K562 (cell line): ENCODE results near the gene AP1M2. TPM values are rescaled to one million over a fixed set of nuclear protein-coding genes. Genes with fewer than 3 reads are reported as not detected.
"Not testable (repeated sequence)": the region's sequence is repeated elsewhere in the genome, so short reads cannot be mapped to it uniquely, and the experiment has no call there.

ENCODE experiments used
- ATAC-seq: fragments of 200-7000 bp; cut with Tn5 transposase; 3 replicates; pipeline ENCODE4 v1.9.1; 2020; ENCODE audit warnings: moderate library complexity
- BruUV-seq: library from RNA; stranded (reverse); fragments of 400-500 nt; replicated peaks from 2 replicates; lab custom pipeline; 2021; lab: Mats Ljungman, UMichigan
- CTCF ChIA-PET: fragments of 300-600 bp; formaldehyde crosslinking; extraction: SDS; loops from one replicate; lab custom pipeline; 2021; ENCODE audit warnings: low intra/inter-chr PET ratio; lab: Yijun Ruan, JAX
- POLR2A ChIA-PET: fragments of 300-600, 350-650 bp; sonication (Branson Sonifier 250); formaldehyde crosslinking; extraction: SDS; loops from one replicate; lab custom pipeline; 2021; ENCODE audit warnings: antibody characterized with exemption, inconsistent platforms; lab: Yijun Ruan, JAX
- DNase-seq, 4 experiments: peaks; one replicate each; pipeline versions ENCODE4 v3.0.0 to v3.0.0-alpha.2; 2011 to 2018; ENCODE audit warnings: low spot score in 3 of 4, mixed read lengths in 3 of 4; ENCODE audit errors: extremely low read depth in 1 of 4
- FAIRE-seq: peaks from 2 replicates; lab custom pipeline; 2011; peaks lifted over from hg19 to GRCh38; lab: Jason Lieb, UNC
- H2AFZ ChIP-seq: 2 replicates; pipeline ENCODE4 v1.6.0; 2011; ENCODE audit warnings: low read depth, low read length, control low read depth, inconsistent platforms
- H3K27ac ChIP-seq: fragments of 200-600 bp; 3 replicates; pipeline ENCODE4 v1.8.0; 2011; ENCODE audit warnings: low read depth, mild to moderate bottlenecking, control low read depth, inconsistent platforms, low read length, moderate library complexity, mixed read lengths; ENCODE audit errors: extremely low read depth
- H3K27me3 ChIP-seq, 2 experiments: fragments of 300-600 bp in 1 of 2; 2 replicates in 1 of 2; 3 replicates in 1 of 2; pipeline versions ENCODE4 v1.6.0 to v1.8.0; 2011; ENCODE audit warnings: inconsistent platforms in 2 of 2, low read length in 2 of 2, mild to moderate bottlenecking in 1 of 2, mixed read lengths in 1 of 2, moderate library complexity in 1 of 2; ENCODE audit not compliant: control insufficient read depth in 2 of 2, insufficient read depth in 2 of 2
- H3K36me3 ChIP-seq: fragments of 300-600 bp; 3 replicates; pipeline ENCODE4 v1.8.0; 2011; ENCODE audit warnings: mild to moderate bottlenecking, low read length, inconsistent platforms; ENCODE audit not compliant: control insufficient read depth, insufficient read depth
- H3K4me1 ChIP-seq, 2 experiments: fragments of 200-600 bp in 1 of 2; replicated peaks in 1 of 2; 2 replicates in 1 of 2; 3 replicates in 1 of 2; pipeline versions ENCODE4 v1.5.1 to v1.8.0; 2011; ENCODE audit warnings: inconsistent platforms in 2 of 2, low read length in 2 of 2, mild to moderate bottlenecking in 1 of 2, mixed read lengths in 1 of 2, moderate library complexity in 1 of 2; ENCODE audit not compliant: control insufficient read depth in 2 of 2, insufficient read depth in 2 of 2
- H3K4me2 ChIP-seq: 2 replicates; pipeline ENCODE4 v1.6.1; 2011; ENCODE audit warnings: low read length, control low read depth, inconsistent platforms, mixed read lengths; ENCODE audit not compliant: insufficient read depth
- H3K4me3 ChIP-seq: fragments of 200-600 bp; sonication (generic), shearing (Covaris generic); 2 replicates; pipeline ENCODE4 v1.5.1; 2016; ENCODE audit warnings: control low read depth, inconsistent platforms
- H3K79me2 ChIP-seq: fragments of 200-600 bp; 3 replicates; pipeline ENCODE4 v1.8.0; 2011; ENCODE audit warnings: low read length, inconsistent platforms; ENCODE audit not compliant: control insufficient read depth, insufficient read depth
- H3K9ac ChIP-seq, 2 experiments: 2 replicates each; pipeline versions ENCODE4 v1.6.0 to v1.6.1; 2011; ENCODE audit warnings: low read depth in 2 of 2, low read length in 2 of 2, control low read depth in 1 of 2, inconsistent platforms in 1 of 2, mild to moderate bottlenecking in 1 of 2, mixed read lengths in 1 of 2; ENCODE audit not compliant: insufficient read depth in 1 of 2
- H3K9me1 ChIP-seq: one replicate; pipeline ENCODE4 v1.6.0; 2011; ENCODE audit warnings: inconsistent platforms, mild to moderate bottlenecking, low read length, moderate library complexity; ENCODE audit not compliant: control insufficient read depth, insufficient read depth
- H3K9me3 ChIP-seq: replicated peaks from 2 replicates; pipeline ENCODE4 v1.5.1; 2011; ENCODE audit warnings: low read depth, low read length, inconsistent platforms; ENCODE audit not compliant: control insufficient read depth, insufficient read depth
- H4K20me1 ChIP-seq: replicated peaks from 2 replicates; pipeline ENCODE4 v1.6.1; 2011; ENCODE audit warnings: low read length, inconsistent platforms, mixed read lengths; ENCODE audit not compliant: control insufficient read depth, insufficient read depth
- BCOR ChIP-seq: fragments of 450-650 bp; IDR thresholded peaks from 2 replicates; pipeline ENCODE4 v1.6.1; 2016
- HDAC2 ChIP-seq: fragments of 450-650 bp; IDR thresholded peaks from 2 replicates; pipeline ENCODE4 v1.6.1; 2016; ENCODE audit warnings: mild to moderate bottlenecking
- KDM1A ChIP-seq, 2 experiments: fragments of 450-650 bp; IDR thresholded peaks; 2 replicates each; pipeline ENCODE4 v1.6.1; 2016; ENCODE audit warnings: mild to moderate bottlenecking in 2 of 2
- RBM25 ChIP-seq: fragments of 200-400 bp; formaldehyde crosslinking; IDR thresholded peaks from 2 replicates; pipeline ENCODE4 v1.6.1; 2018; ENCODE audit warnings: low read length, low read depth, moderate library complexity; ENCODE audit not compliant: severe bottlenecking
- WGBS: fragments of 100-300 bp; shearing (Covaris generic); methylation state at CpG from one replicate; pipeline ENCODE4 v1.1.6; 2016; ENCODE audit warnings: low coverage, mixed read lengths; ENCODE audit not compliant: insufficient coverage; ENCODE audit errors: missing lambda C conversion rate; 5-methylcytosine and 5-hydroxymethylcytosine counted together
- in situ Hi-C: fragments of 300-500 bp; cut with MboI; formaldehyde crosslinking; loops from 4 replicates; pipeline ENCODE4 v1.15.0; 2018; ENCODE audit warnings: inconsistent platforms, mixed read lengths
- intact Hi-C: fragments of 100-400 bp; cut with micrococcal nuclease; formaldehyde crosslinking; loops from 2 replicates; pipeline ENCODE4 v1.14.2; 2022
- polyA plus RNA-seq, 8 experiments: library from polyadenylated mRNA; depleted of rRNA in 4 of 8; stranded (reverse) in 5 of 8; unstranded in 3 of 8; fragments of >200 nt; fragmentation: Nextera tagmentation in 2 of 8; fragmentation: Illumina TruSeq in 1 of 8; extraction: Ambion mirVana in 2 of 8; extraction: Trizol in 1 of 8; gene quantifications; 2 replicates each; pipeline versions ENCODE4 v1.2.1 to v1.2.3, GENCODE V29; 2011 to 2014; ENCODE audit warnings: inconsistent platforms in 1 of 8, missing spikeins in 1 of 8
- total RNA-seq, 7 experiments: library from RNA; depleted of rRNA in 6 of 7; stranded (reverse); fragments of >200 nt in 6 of 7; fragmentation: Illumina TruSeq in 2 of 7; extraction: Trizol in 2 of 7; gene quantifications; 2 replicates each; pipeline versions ENCODE4 v1.2.1 to v1.2.3, GENCODE V29; 2011 to 2021; ENCODE audit warnings: low replicate concordance in 1 of 7

Gene AP1M2
- total and polyA plus RNA-seq, 9 of the 15 experiments (the other 6 are each of a cell fraction or from before 2014, with no cell fraction given): 0.33 to 1.4 (median 0.89) TPM; not detected in 1

DNA sequence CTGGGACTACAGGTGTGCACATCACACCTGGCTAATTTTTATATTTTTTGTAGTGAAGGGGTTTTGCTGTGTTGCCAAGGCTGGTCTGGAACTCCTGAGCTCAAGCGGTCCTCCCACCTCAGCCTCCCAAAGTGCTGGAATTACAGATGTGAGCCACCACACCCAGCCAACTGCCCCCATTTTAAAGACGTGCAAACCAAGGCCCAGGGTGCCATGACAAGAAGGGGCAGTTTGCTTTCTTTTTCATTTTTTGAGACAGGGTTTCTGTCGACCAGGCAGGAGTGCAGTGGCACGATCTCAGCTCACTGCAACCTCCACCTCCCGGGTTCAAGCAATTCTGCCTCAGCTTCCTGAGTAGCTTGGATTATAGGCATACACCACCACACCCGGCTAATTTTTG, 13.3 kb downstream of the AP1M2 start:
- TF ChIP-seq HDAC2 (0 out of 2 replicates have a peak, but pooled peaks have one; percentile 33), BCOR (peak; percentile 87), RBM25 (peak; percentile 73), KDM1A (IDR thresholded peaks at IDR 0.05) (peak; percentile 34 to 54; a peak in 3 of 4 replicates)
- CTCF ChIA-PET, H4K20me1 ChIP-seq, H2AFZ ChIP-seq, DNase-seq, H3K27ac ChIP-seq, H3K79me2 ChIP-seq, H3K9me1 ChIP-seq, H3K4me3 ChIP-seq, H3K9ac ChIP-seq, FAIRE-seq, H3K36me3 ChIP-seq, H3K27me3 ChIP-seq, H3K9me3 ChIP-seq, ATAC-seq, H3K4me2 ChIP-seq, BruUV-seq: not testable (repeated sequence)
- 55% methylated on average over 6 of the region's 6 CpGs for WGBS
- POLR2A ChIA-PET: interaction anchor here (0.6 to 1.0 kb wide), 3 partner anchors 70 to 485 kb away, joined by 3 read pairs; no protein-coding TSS in a partner anchor
- intact Hi-C loops: loop anchor here (5.0 kb wide), 1 partner anchor 171 kb away; the partner anchor contains the start of gene CDC37
- in situ Hi-C loops: loop anchor here (5.0 kb wide), 1 partner anchor 166 kb away; no protein-coding TSS in a partner anchor
- peaks cover 10 to 29% of the 10 kb centered on the region in 2 experiments; a peak in 4 of 5 replicates for H3K4me1 ChIP-seq
